ENCODE results near the gene SOHLH2.

GRCh38 chr13:36163286-36163685 lies 51.1 kb downstream of the SOHLH2 start:
- TF ChIP-seq CTCF (conservative IDR thresholded peaks at IDR 0.05; ENCODE audit: low read length) (no peak), EZH2phosphoT487 (IDR thresholded peaks at IDR 0.05; ENCODE audit: borderline replicate concordance, low read depth, low read length) (no peak)
